Retinal pigment epithelial cell (primary cell): Measurements from ENCODE around the gene SMLR1.

ENCODE experiments used
- DNase-seq: peaks from one replicate; pipeline ENCODE4 v3.0.0-alpha.2; 2010; ENCODE audit warnings: low read depth
- H3K4me3 ChIP-seq: 2 replicates; pipeline ENCODE4 v1.5.1; 2011; ENCODE audit warnings: mild to moderate bottlenecking, low read length, control low read depth, moderate library complexity
- CTCF ChIP-seq: conservative IDR thresholded peaks from 2 replicates; pipeline ENCODE4 v1.5.1; 2011; ENCODE audit warnings: low read depth, low read length, control low read depth, inconsistent platforms

The SMLR1 gene

GRCh38 chr6:130825772-130826441 is 1.3 kb upstream of the SMLR1 start:
- no peak for DNase-seq
- TF ChIP-seq CTCF: no peak
- H3K4me3 ChIP-seq: no peak overlapping the region

- no peak overlapping the region for H3K4me3 ChIP-seq
- no peak for TF ChIP-seq CTCF
- no peak for DNase-seq
These were observed 562 bp upstream of the SMLR1 start for GRCh38 chr6:130826442-130827246.

GRCh38 chr6:130829333-130829910 is 2.2 kb downstream of the SMLR1 start:
- no peak overlapping the region for H3K4me3 ChIP-seq
- no peak for DNase-seq
- no peak for TF ChIP-seq CTCF

GRCh38 chr6:130831607-130832006 is 4.4 kb downstream of the SMLR1 start:
- no peak for TF ChIP-seq CTCF
- DNase-seq: no peak
- no peak overlapping the region for H3K4me3 ChIP-seq

- no peak for DNase-seq
These were observed 6.4 kb downstream of the SMLR1 start for GRCh38 chr6:130833569-130833968.

GRCh38 chr6:130834482-130835251 is 7.5 kb downstream of the SMLR1 start:
- H3K4me3 ChIP-seq: no peak overlapping the region
- DNase-seq: no peak
- TF ChIP-seq CTCF: no peak

More at GRCh38 chr6:130833569-130833968, 6.4 kb downstream of the SMLR1 start:
- TF ChIP-seq CTCF: no peak
- no peak overlapping the region for H3K4me3 ChIP-seq
